ENCODE results near the gene DRC7.

DNA sequence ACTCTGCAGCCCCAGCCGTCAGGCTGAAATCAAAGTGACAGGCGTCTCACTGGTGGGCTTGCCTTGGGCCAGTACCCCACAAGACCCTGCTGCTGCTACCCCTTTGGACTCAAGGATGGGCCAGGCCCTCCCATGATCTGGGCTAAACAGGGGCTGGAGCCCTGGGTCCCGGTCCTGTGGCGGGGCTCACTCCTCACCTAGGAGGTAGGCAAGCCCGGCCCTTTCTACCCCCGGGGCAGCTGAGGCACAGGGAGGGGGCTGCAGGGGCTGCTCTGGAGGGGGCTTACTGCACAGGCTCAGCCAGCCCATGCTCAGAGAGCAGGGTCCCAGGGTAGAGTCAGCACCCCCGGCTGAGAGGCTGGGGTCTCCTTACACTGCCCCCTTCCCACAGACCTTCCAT, 64.5 kb downstream of the DRC7 start:
- TF ChIP-seq POLR2A (IDR thresholded peaks at IDR 0.05; ENCODE audit: low read depth, low read length): no peak
- TF ChIP-seq SPI1 (IDR thresholded peaks at IDR 0.05; ENCODE audit: low read depth, low read length): no peak
- TF ChIP-seq POLR2AphosphoS5 (IDR thresholded peaks at IDR 0.05; ENCODE audit: low read depth, low read length): no peak
- TF ChIP-seq TAF1 (IDR thresholded peaks at IDR 0.05; ENCODE audit: low read depth, low read length): no peak
- no peak for TF ChIP-seq PAX5 (IDR thresholded peaks at IDR 0.05; ENCODE audit: insufficient read depth, low read length, severe bottlenecking)
- no peak for TF ChIP-seq POU2F2 (IDR thresholded peaks at IDR 0.05; ENCODE audit: low read depth, low read length)
